Cerebellar cortex (tissue), 1 donor: ENCODE results near the gene OR5J2.
"Not testable (repeated sequence)": the region's sequence is repeated elsewhere in the genome, so short reads cannot be mapped to it uniquely, and the experiment has no call there.

ENCODE experiments used
- DNase-seq: peaks from one replicate; pipeline ENCODE4 v3.0.0-alpha.2; 2015; ENCODE audit warnings: low spot score

Gene OR5J2

GRCh38 chr11:56176318-56176717 lies at the start of gene OR5J2:
Gene OR5J2, plus strand, starts transcription at chr11:56176618. Its CDS starts 0 bp downstream, at chr11:56176618.
- DNase-seq, result no peak

- DNase-seq, result no peak
Observed at GRCh38 chr11:56140151-56140661, 36.2 kb upstream of the OR5J2 start, which contains the start of gene OR8J3. Gene OR8J3, minus strand, starts transcription at chr11:56140201. Its CDS starts 2,483 bp downstream, at chr11:56137718.

- DNase-seq, result not testable (repeated sequence)
Observed at GRCh38 chr11:56143681-56144080, 32.7 kb upstream of the OR5J2 start.

DNA sequence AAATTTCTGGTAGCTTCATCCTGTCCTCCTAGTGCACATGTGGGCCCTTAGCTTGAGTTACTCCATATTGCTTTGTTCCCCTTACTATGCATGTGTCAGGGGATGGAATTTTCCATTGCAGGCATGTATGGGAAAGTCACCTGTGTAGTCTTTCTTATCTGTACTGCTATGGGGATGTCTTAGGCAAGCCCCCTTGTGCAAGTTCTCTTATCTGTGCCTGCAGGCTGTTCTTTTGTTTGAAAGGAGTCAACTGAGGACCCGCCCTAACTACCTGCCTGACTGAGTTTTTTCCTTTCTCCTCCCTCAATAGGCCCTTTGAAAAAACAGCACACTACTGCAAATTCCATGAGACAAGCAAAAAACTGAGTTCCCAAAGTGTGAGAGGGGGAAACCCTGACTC lies 25.0 kb upstream of the OR5J2 start:
- no peak for DNase-seq

- DNase-seq, result no peak
Observed at GRCh38 chr11:56152333-56152732, 24.1 kb upstream of the OR5J2 start.

GRCh38 chr11:56160217-56160616 lies 16.2 kb upstream of the OR5J2 start, which contains the start of gene OR8K5:
Gene OR8K5, minus strand, starts transcription at chr11:56160317. Its CDS starts 0 bp downstream, at chr11:56160317.
- DNase-seq, result no peak

GRCh38 chr11:56163804-56164203 lies 12.6 kb upstream of the OR5J2 start:
- no peak for DNase-seq

- DNase-seq, result no peak
Observed at GRCh38 chr11:56172256-56172830, 4.1 kb upstream of the OR5J2 start.

DNA sequence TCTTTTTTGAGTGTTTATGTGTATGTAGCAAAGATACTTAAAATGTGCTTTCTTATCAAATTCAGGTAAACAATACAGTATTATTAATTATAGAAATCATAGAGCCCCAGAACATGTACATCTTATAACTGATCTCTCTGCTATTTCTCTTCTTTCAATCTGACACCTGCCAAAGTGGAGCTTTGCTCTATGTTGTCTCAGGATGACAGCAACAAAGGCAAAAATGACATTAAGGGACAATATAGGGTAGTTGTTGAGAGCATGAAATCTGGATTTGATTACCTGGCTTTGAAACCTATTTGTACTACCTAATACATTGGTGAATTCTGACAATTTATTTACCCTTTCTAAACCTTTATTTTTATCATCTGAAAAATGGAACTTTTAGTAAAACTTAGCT lies 7.0 kb downstream of the OR5J2 start:
- DNase-seq, result no peak

- DNase-seq, result no peak
Observed at GRCh38 chr11:56188602-56189001, 12.2 kb downstream of the OR5J2 start.

DNA sequence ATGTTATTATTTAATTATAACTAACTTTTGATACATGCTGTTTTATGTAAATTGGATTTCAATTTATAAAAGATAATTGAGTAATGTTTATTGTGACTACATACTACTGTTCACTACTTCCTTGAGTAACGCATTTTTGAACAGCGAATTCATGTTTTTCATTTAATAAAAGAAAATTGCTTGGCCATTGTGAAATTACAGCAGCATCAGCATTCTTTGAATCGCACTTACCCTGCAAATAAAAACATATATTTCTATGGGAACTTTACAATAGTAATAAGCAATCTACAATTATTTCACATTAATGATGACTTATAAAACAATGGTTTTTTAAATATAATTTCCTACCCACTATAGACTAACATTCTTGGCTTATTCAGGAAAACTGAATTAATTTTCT lies 20.3 kb downstream of the OR5J2 start:
- no peak for DNase-seq

GRCh38 chr11:56197367-56197766 lies 20.9 kb downstream of the OR5J2 start:
- no peak for DNase-seq

GRCh38 chr11:56207790-56208189 lies 31.4 kb downstream of the OR5J2 start:
- DNase-seq, result no peak

DNA sequence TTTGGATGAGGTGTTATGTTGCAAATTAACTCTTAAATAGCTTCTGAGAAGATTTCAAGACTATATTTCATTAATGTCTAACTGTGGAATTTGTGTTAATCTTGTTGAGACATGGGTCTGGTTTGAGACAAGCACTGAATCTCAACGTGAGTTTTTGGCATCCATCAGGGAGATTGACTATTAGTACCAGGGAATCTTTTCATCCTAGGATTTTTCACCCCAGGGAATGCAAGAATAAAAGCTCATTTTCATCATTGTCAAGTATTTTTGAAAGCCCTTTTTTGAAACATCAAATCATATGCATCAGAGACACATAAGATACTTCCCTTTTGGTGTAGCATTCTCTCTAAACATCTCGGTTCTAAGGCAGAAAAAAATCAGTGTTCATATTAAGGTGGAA lies 38.1 kb downstream of the OR5J2 start:
- DNase-seq, result no peak

DNA sequence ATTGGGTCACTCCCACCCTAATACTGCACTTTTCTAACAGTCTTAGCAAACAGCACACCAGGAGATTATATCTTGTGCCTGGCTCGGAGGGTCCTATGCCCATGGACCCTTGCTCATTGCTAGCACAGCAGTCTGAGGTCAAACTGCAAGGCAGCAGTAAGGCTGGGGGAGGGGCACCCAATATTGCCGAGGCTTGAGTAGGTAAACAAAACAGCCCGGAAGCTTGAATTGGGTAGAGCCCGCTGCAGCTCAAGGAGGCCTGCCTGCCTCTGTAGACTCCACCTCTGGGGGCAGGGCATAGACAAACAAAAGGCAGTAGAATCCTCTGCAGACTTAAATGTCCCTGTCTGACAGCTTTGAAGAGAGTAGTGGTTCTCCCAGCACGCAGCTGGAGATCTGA lies 43.3 kb downstream of the OR5J2 start:
- DNase-seq, result not testable (repeated sequence)
